DOHH2 (cell line): Measurements from ENCODE around the gene CROCC.

Experiments used
- H3F3A ChIP-seq: fragments of 200-600 bp; sonication (generic), shearing (Covaris generic); 2 replicates; pipeline ENCODE4 v1.6.0; 2016; ENCODE audit warnings: antibody characterized with exemption, mild to moderate bottlenecking; ENCODE audit not compliant: control insufficient read depth, insufficient read depth
- H3K27ac ChIP-seq: fragments of 200-600 bp; sonication (generic); 2 replicates; pipeline ENCODE4 v1.5.1; 2014; ENCODE audit warnings: low read depth, mild to moderate bottlenecking, low read length, moderate library complexity
- H3K27me3 ChIP-seq: fragments of 200-600 bp; sonication (generic); 2 replicates; pipeline ENCODE4 v1.6.1; 2014; ENCODE audit warnings: mild to moderate bottlenecking, low read length, mixed read lengths; ENCODE audit not compliant: control insufficient read depth
- H3K36me3 ChIP-seq: fragments of 200-600 bp; sonication (generic); 2 replicates; pipeline ENCODE4 v1.6.1; 2014; ENCODE audit warnings: mild to moderate bottlenecking, low read length, moderate library complexity, mixed read lengths; ENCODE audit not compliant: control insufficient read depth
- H3K4me1 ChIP-seq: fragments of 200-600 bp; sonication (generic); 2 replicates; pipeline ENCODE4 v1.6.1; 2014; ENCODE audit warnings: mild to moderate bottlenecking, low read length, mixed read lengths; ENCODE audit not compliant: control insufficient read depth
- H3K4me2 ChIP-seq: fragments of 200-600 bp; sonication (generic); 2 replicates; pipeline ENCODE4 v1.6.0; 2014; ENCODE audit warnings: mild to moderate bottlenecking, low read length, moderate library complexity
- H3K4me3 ChIP-seq: fragments of 200-600 bp; sonication (generic); 2 replicates; pipeline ENCODE4 v1.5.1; 2014; ENCODE audit warnings: mild to moderate bottlenecking, low read length, mixed read lengths
- H3K79me2 ChIP-seq: fragments of 200-600 bp; sonication (generic); 2 replicates; pipeline ENCODE4 v1.6.1; 2014; ENCODE audit warnings: mild to moderate bottlenecking, low read length, mixed read lengths; ENCODE audit not compliant: control insufficient read depth
- H3K9me2 ChIP-seq: fragments of 200-600 bp; sonication (generic); replicated peaks from 2 replicates; pipeline ENCODE4 v1.6.1; 2014; ENCODE audit warnings: mild to moderate bottlenecking, low read length, mixed read lengths; ENCODE audit not compliant: control insufficient read depth
- H3K9me3 ChIP-seq: fragments of 200-600 bp; sonication (generic); 2 replicates; pipeline ENCODE4 v1.6.1; 2014; ENCODE audit warnings: antibody characterized with exemption, low read length, mixed read lengths; ENCODE audit not compliant: control insufficient read depth, insufficient read depth
- H4K20me1 ChIP-seq: fragments of 200-600 bp; sonication (generic); 2 replicates; pipeline ENCODE4 v1.6.0; 2014; ENCODE audit warnings: low read depth, mild to moderate bottlenecking, antibody characterized with exemption, low read length, moderate library complexity; ENCODE audit not compliant: control insufficient read depth, insufficient read depth
- EZH2phosphoT487 ChIP-seq: fragments of 200-600 bp; sonication (generic); IDR thresholded peaks from 2 replicates; pipeline ENCODE4 v1.6.1; 2017; ENCODE audit warnings: borderline replicate concordance, mild to moderate bottlenecking, antibody characterized with exemption, low read length, moderate library complexity, mixed read lengths
- TF ChIP-seq, protein P1 (sequence below): fragments of 200-600 bp; sonication (generic); IDR thresholded peaks from one replicate; pipeline ENCODE4 v1.5.1; 2014; ENCODE audit warnings: antibody characterized with exemption, mild to moderate bottlenecking, low read depth, low read length; ENCODE audit not compliant: poor library complexity, severe bottlenecking

The CROCC gene

DNA sequence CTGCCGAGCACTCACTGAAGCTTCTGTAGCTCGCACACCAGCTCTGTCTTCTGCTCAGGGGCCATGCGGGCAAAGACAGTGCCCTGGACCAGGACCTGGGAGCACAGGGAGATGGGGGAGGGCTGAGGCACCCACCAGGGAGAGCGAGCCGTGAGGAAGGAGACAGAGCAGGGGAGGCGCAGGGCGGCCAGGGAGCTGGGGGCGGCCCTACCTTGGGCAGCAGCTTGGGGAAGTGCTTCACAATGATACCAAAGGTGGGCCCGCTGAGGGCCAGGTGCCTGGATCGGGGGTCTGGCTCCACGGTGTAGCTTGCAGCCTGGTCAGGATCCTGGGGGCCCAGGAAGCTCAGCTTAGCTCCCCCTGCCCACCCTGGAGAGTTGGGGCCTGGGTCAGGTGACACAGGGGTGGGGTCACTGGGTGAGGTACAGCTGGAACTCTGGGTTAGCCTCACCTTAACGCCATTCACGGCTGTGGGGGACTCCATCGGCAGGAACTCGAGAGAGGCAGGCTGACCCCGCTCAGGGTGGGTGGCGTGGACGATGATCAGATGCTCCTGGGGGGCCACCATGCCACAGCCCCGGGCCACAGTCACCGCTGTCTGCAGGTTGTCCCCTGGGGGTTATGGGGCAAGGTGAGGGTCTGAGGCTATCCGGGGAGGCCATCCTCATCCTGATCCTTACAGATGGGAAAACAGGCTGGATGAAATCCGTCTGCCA lies 68.1 kb downstream of the CROCC start:
- Histone ChIP-seq H3K27ac (no peak overlapping the region), H3K36me3 (no peaks in the 10 kb centered on the region), H3K79me2 (no peaks in the 10 kb centered on the region), H3K9me3 (no peaks in the 10 kb centered on the region), H4K20me1 (no peaks in the 10 kb centered on the region), H3F3A (no peaks in the 10 kb centered on the region), H3K27me3 (no peaks in the 10 kb centered on the region), H3K4me1 (no peaks in the 10 kb centered on the region), H3K4me2 (no peak overlapping the region), H3K9me2 (no peaks in the 10 kb centered on the region), H3K4me3 (no peak overlapping the region)
- TF ChIP-seq, protein P1, sequence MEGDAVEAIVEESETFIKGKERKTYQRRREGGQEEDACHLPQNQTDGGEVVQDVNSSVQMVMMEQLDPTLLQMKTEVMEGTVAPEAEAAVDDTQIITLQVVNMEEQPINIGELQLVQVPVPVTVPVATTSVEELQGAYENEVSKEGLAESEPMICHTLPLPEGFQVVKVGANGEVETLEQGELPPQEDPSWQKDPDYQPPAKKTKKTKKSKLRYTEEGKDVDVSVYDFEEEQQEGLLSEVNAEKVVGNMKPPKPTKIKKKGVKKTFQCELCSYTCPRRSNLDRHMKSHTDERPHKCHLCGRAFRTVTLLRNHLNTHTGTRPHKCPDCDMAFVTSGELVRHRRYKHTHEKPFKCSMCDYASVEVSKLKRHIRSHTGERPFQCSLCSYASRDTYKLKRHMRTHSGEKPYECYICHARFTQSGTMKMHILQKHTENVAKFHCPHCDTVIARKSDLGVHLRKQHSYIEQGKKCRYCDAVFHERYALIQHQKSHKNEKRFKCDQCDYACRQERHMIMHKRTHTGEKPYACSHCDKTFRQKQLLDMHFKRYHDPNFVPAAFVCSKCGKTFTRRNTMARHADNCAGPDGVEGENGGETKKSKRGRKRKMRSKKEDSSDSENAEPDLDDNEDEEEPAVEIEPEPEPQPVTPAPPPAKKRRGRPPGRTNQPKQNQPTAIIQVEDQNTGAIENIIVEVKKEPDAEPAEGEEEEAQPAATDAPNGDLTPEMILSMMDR: no peak
- TF ChIP-seq EZH2phosphoT487: no peak

DNA sequence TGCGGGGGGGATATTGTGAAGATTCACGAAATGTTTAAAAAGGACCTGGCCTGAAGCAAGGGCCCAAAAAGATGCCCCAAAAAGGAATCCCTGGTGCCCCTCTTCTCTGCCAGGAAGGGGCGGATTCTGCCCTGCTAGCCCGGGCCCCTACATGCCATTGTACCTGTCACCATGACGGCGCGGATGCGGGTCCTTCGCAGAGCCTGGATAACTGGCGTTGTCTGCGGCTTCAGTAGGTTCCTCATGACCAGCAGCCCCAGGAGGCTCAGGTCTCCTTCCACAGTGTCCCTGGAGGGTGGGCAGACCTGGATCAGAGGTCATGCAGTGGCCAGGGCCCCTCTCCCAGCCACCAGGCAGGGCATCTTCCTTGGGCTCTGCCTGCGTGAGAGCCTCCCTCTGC lies 69.8 kb downstream of the CROCC start:
- H3K9me2 ChIP-seq: no peaks in the 10 kb centered on the region
- H4K20me1 ChIP-seq: no peaks in the 10 kb centered on the region
- no peak overlapping the region for H3K27ac ChIP-seq
- no peaks in the 10 kb centered on the region for H3K4me1 ChIP-seq
- H3K4me2 ChIP-seq: no peak overlapping the region
- H3F3A ChIP-seq: no peaks in the 10 kb centered on the region
- H3K36me3 ChIP-seq: no peaks in the 10 kb centered on the region
- no peaks in the 10 kb centered on the region for H3K79me2 ChIP-seq
- TF ChIP-seq EZH2phosphoT487: no peak
- TF ChIP-seq, protein P1: no peak
- no peak overlapping the region for H3K4me3 ChIP-seq
- H3K27me3 ChIP-seq: no peaks in the 10 kb centered on the region
- no peaks in the 10 kb centered on the region for H3K9me3 ChIP-seq

DNA sequence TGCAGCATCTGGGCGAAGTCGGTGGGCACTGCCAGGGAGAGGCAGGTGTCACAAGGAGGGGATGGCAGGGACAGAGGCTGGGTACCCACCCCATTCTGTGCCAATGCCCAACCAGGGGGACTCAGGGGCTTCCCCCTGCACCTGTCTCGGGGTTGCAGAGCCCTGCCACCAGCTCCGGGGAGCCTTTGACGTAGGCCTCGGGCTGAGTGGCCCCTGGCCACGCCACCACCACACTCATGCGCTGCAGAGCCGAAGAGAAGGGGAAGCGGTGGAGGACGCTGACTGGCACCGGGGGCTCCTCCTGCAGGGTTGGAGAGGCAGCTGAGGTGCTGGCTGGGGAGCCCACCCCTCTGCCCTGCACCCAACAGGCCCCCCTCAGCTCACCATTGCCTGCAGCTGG lies 70.4 kb downstream of the CROCC start:
- Histone ChIP-seq H3K36me3 (no peaks in the 10 kb centered on the region), H3K27me3 (no peaks in the 10 kb centered on the region), H3K9me2 (no peaks in the 10 kb centered on the region), H3K79me2 (no peaks in the 10 kb centered on the region), H3K4me2 (no peak overlapping the region), H3K4me3 (no peak overlapping the region), H3K27ac (no peak overlapping the region), H3F3A (no peaks in the 10 kb centered on the region), H4K20me1 (no peaks in the 10 kb centered on the region), H3K4me1 (no peaks in the 10 kb centered on the region), H3K9me3 (no peaks in the 10 kb centered on the region)
- TF ChIP-seq EZH2phosphoT487: no peak
- TF ChIP-seq, protein P1: no peak
